Measurements from ENCODE around the gene FSTL4.

The FSTL4 gene

DNA sequence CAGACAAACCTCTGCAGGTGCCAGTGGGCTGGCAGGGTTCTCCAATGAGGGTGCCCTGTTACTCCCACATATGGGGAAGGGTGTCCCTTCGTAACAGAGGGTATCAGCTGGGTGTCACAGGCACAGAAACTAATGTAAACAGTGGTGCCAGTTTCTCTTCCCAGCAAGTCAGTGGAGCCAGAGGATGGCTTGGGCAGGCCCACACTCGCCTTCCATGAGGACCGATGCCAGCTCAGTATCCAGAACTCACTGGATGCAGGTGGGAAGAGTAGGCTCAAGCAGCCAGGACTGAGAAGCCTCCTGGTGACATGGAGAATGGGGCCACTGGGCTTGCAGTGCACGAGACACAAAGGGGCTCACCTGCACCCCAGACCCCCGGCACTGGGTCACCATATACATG is 30.4 kb downstream of the FSTL4 start:
- TF ChIP-seq, protein P1, sequence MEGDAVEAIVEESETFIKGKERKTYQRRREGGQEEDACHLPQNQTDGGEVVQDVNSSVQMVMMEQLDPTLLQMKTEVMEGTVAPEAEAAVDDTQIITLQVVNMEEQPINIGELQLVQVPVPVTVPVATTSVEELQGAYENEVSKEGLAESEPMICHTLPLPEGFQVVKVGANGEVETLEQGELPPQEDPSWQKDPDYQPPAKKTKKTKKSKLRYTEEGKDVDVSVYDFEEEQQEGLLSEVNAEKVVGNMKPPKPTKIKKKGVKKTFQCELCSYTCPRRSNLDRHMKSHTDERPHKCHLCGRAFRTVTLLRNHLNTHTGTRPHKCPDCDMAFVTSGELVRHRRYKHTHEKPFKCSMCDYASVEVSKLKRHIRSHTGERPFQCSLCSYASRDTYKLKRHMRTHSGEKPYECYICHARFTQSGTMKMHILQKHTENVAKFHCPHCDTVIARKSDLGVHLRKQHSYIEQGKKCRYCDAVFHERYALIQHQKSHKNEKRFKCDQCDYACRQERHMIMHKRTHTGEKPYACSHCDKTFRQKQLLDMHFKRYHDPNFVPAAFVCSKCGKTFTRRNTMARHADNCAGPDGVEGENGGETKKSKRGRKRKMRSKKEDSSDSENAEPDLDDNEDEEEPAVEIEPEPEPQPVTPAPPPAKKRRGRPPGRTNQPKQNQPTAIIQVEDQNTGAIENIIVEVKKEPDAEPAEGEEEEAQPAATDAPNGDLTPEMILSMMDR (IDR thresholded peaks at IDR 0.05; ENCODE audit: insufficient read depth, missing control alignments) = no peak
- FAIRE-seq (no peak), DNase-seq (ENCODE audit: insufficient read length, low spot score) (no peak)

DNA sequence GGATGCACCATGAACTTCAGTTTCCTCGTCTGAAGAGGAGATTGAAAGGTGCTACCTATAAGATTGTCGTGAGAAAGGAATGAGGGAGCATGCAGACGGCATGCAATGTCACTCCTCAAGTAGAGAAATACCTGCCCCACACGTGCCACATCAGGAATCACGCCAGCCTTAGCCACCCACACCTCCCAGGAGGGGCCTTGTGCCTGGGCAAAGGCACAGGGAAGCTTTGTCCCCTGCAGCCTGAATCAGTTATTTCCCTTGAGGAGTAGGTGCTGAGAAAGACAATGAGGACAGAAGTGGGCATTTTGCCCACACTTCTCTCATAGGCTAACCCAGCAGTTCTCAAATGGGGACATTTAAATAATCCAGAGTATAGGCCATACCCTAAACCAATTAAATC is 31.0 kb downstream of the FSTL4 start:
- no peak for DNase-seq (ENCODE audit: insufficient read length, low spot score)
- FAIRE-seq = no peak
- TF ChIP-seq, protein P1 (IDR thresholded peaks at IDR 0.05; ENCODE audit: insufficient read depth, missing control alignments) = no peak

DNA sequence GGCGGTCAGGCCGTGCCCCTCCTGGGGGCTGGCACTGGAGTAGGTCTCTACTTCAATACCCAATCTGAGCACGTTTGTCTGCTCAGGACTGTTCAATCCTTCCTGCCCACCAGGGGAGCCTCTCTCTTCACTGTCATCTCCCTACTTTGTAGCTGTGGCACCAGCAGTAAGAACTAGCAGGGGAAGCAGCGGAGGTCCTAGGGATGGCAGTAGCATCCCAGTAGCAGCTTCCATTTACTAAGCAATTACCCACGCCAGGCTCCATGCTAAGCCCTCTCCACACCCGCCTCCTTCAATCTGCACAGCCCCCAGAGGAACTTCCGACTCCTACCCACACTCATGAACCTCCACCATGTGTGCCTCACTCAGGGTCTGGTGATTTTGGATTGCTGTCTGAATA is 31.7 kb downstream of the FSTL4 start:
- DNase-seq (ENCODE audit: insufficient read length, low spot score) (no peak), FAIRE-seq (no peak)
- TF ChIP-seq, protein P1 (IDR thresholded peaks at IDR 0.05; ENCODE audit: insufficient read depth, missing control alignments) = no peak

DNA sequence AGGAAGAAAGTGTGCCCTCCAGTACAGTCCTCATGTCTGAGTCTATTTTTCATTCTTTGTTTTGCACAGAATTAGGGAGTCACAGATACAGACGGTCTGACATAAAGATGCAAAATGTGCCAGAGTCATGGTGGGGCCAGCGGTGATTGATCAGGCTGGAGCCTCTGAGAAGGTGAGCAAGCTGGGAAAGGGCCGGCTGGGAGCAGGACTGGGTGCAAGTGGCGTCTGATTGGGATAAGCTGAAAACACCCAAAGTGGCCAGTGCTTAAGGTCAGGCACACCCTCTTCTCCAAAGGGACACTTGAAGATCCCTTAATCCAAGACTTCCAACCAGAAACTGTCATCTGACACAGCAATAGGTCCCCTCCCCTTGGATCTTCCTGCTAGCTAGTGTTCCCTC is 32.6 kb downstream of the FSTL4 start:
- no peak for FAIRE-seq
- TF ChIP-seq, protein P1 (IDR thresholded peaks at IDR 0.05; ENCODE audit: insufficient read depth, missing control alignments) = no peak
- no peak for DNase-seq (ENCODE audit: insufficient read length, low spot score)

DNA sequence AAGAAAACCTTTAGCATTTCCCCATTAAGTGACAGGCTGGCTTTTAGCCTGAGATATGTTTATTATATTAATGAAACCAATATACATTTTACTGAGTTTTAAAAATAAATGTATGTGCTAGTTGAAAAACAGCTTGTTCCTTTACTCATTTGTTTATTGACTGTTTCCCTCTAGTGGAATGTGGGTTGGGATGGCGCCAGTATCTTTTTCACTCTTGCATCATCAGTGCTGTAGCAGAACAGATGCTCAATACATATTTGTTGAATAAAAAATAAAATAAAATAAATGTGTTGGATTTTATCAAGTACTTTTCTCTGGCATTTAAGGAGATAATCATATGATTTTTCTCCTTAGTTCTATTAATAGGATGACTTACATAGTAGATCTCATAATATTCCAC is 43.0 kb downstream of the FSTL4 start:
- TF ChIP-seq, protein P1 (IDR thresholded peaks at IDR 0.05; ENCODE audit: insufficient read depth, missing control alignments) = no peak
- no peak for FAIRE-seq

DNA sequence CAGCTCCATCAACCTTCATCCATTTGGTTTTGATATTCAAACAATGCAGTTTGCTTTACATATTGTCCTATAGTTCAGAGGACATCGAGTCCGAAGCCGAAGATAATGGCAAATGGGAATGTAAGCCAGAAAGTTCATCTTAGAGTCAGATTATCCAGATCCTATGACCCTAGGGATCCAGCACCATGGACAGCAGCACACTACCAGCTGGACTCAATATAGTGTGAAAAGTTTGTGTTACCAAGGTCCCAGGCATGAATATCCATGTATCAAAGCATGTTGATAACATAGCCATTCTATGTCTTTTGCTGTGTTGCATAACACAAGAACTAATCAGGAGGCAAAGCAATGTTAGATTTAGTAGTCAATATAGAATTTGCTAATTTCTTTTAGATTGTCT is 46.3 kb downstream of the FSTL4 start:
- no peak for FAIRE-seq
- TF ChIP-seq, protein P1 (IDR thresholded peaks at IDR 0.05; ENCODE audit: insufficient read depth, missing control alignments) = no peak
- no peak for DNase-seq (ENCODE audit: insufficient read length, low spot score)

More for the DNA sequence above, 43.0 kb downstream of the FSTL4 start:
- no peak for DNase-seq (ENCODE audit: insufficient read length, low spot score)

DNA sequence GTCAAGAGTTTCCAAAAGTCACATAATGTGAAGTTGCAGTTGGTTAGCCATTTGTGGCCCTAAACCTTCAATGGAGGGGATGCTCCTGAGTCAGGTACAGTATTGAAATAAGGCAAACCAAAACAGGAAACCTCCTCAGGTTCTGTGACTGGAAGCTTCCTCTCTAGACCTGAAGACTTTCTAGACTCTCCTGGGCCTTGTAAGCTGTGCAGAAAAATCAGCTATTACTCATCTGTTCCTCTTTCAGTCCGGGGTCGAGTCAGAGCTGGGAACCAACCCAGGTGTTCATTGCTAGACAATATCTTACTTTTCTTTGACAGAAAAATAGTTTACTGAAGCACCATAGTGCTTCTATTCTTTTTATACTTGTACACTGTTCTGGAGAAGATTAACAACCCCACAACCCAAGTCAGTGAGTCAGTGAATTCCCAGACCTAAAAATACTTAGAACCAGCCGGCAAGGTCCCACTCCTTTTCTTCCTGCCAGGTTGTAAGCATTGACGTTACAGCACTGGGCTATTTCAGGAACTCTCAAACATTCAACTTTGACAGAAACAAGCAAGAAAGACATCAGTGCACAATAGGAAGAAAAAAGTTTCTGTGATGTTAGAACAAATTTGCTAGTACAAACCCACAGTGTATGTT is 47.3 kb downstream of the FSTL4 start:
- FAIRE-seq (no peak), DNase-seq (ENCODE audit: insufficient read length, low spot score) (no peak)
- TF ChIP-seq, protein P1 (IDR thresholded peaks at IDR 0.05; ENCODE audit: insufficient read depth, missing control alignments) = no peak

Measured in D721Med (cell line).